OCI-LY7 (cell line): ENCODE measurements around the gene FGF21. TPM values are rescaled to one million over a fixed set of nuclear protein-coding genes. Genes with fewer than 3 reads are reported as not detected.
A peak's percentile ranks its signal among the peaks of the same experiment; 100 is the strongest.

Source experiments
- BruUV-seq: library from RNA; stranded (reverse); fragments of 400-500 nt; replicated peaks from 2 replicates; lab custom pipeline; 2021; lab: Mats Ljungman, UMichigan
- CTCF ChIA-PET: fragments of 300-600 bp; sonication (Branson Sonifier 250); formaldehyde crosslinking; loops from one replicate; lab custom pipeline; 2022; ENCODE audit warnings: antibody characterized with exemption; ENCODE audit not compliant: unreplicated experiment; lab: Charles Lee
- POLR2A ChIA-PET: fragments of 300-600 bp; sonication (Branson Sonifier 250); formaldehyde crosslinking; loops from one replicate; lab custom pipeline; 2022; ENCODE audit warnings: antibody characterized with exemption; lab: Charles Lee
- DNase-seq: peaks from one replicate; pipeline ENCODE4 v3.0.0-alpha.2; 2015; ENCODE audit warnings: low spot score
- H2AFZ ChIP-seq: fragments of 200-600 bp; sonication (generic), shearing (Covaris generic); 2 replicates; pipeline ENCODE4 v1.6.1; 2014; ENCODE audit warnings: mild to moderate bottlenecking, antibody characterized with exemption, low read length, moderate library complexity
- H3K27ac ChIP-seq: fragments of 200-600 bp; sonication (generic); 2 replicates; pipeline ENCODE4 v1.5.1; 2014; ENCODE audit warnings: mixed run types, low read depth, mild to moderate bottlenecking, moderate library complexity, low read length, inconsistent platforms; ENCODE audit not compliant: poor library complexity, severe bottlenecking
- H3K36me3 ChIP-seq: fragments of 200-600 bp; sonication (generic); 2 replicates; pipeline ENCODE4 v1.6.1; 2014; ENCODE audit warnings: mild to moderate bottlenecking, antibody characterized with exemption, low read length, moderate library complexity, mixed read lengths; ENCODE audit not compliant: insufficient read depth
- H3K4me1 ChIP-seq: fragments of 200-600 bp; sonication (generic); 2 replicates; pipeline ENCODE4 v1.5.1; 2014; ENCODE audit warnings: mild to moderate bottlenecking, low read length; ENCODE audit not compliant: insufficient read depth, poor library complexity, severe bottlenecking
- H3K4me2 ChIP-seq: fragments of 200-600 bp; sonication (generic); 2 replicates; pipeline ENCODE4 v1.6.1; 2014; ENCODE audit warnings: mild to moderate bottlenecking, low read length
- H3K4me3 ChIP-seq: fragments of 200-600 bp; sonication (generic); 2 replicates; pipeline ENCODE4 v1.5.1; 2014; ENCODE audit warnings: mild to moderate bottlenecking, low read depth, low read length; ENCODE audit not compliant: poor library complexity, severe bottlenecking
- H3K79me2 ChIP-seq: fragments of 200-600 bp; sonication (generic); 2 replicates; pipeline ENCODE4 v1.6.1; 2016; ENCODE audit warnings: low read depth, mild to moderate bottlenecking, low read length, moderate library complexity, mixed read lengths; ENCODE audit not compliant: insufficient read depth
- H3K9me2 ChIP-seq: fragments of 200-600 bp; sonication (generic); 2 replicates; pipeline ENCODE4 v1.6.1; 2016; ENCODE audit warnings: mild to moderate bottlenecking, low read length, mixed read lengths; ENCODE audit not compliant: insufficient read depth
- H3K9me3 ChIP-seq: fragments of 200-600 bp; sonication (generic); 2 replicates; pipeline ENCODE4 v1.6.1; 2014; ENCODE audit warnings: mild to moderate bottlenecking, mixed run types, low read length, mixed read lengths
- H4K20me1 ChIP-seq: fragments of 200-600 bp; sonication (generic); 2 replicates; pipeline ENCODE4 v1.6.1; 2014; ENCODE audit warnings: mild to moderate bottlenecking, antibody characterized with exemption, low read length, moderate library complexity, mixed read lengths; ENCODE audit not compliant: insufficient read depth
- CTCF ChIP-seq: fragments of 200-600 bp; sonication (generic); conservative IDR thresholded peaks from 2 replicates; pipeline ENCODE4 v1.5.1; 2014; ENCODE audit warnings: mild to moderate bottlenecking, antibody characterized with exemption, low read length, moderate library complexity, mixed read lengths
- EZH2phosphoT487 ChIP-seq: fragments of 200-600 bp; sonication (generic); IDR thresholded peaks from 2 replicates; pipeline ENCODE4 v1.6.1; 2018; ENCODE audit warnings: low read depth, borderline replicate concordance, mild to moderate bottlenecking, mixed run types, antibody characterized with exemption, low read length, moderate library complexity, mixed read lengths
- intact Hi-C: fragments of 100-400 bp; cut with micrococcal nuclease; formaldehyde crosslinking; loops from one replicate; pipeline ENCODE4 v1.10.0; 2022; ENCODE audit not compliant: unreplicated experiment
- total RNA-seq, 2 experiments: library from RNA; depleted of rRNA in 1 of 2; stranded (reverse); fragments of >200 nt in 1 of 2; shearing (Covaris generic) in 1 of 2; gene quantifications; 2 replicates each; pipeline ENCODE4 v1.2.3, GENCODE V29; 2014 to 2022

The FGF21 gene
- total RNA-seq, 2 experiments from 2014 or later = not detected

GRCh38 chr19:48740164-48740972 is 15.0 kb upstream of the FGF21 start, which contains the start of gene RASIP1:
RASIP1 (minus strand) TSS chr19:48740610; CDS start chr19:48740282, 328 bp downstream.
- Histone ChIP-seq H3K9me3 (no peaks in the 10 kb centered on the region), H3K27ac (no peak within 1 kb of the TSS), H3K9me2 (no peaks in the 10 kb centered on the region), H3K36me3 (no peaks in the 10 kb centered on the region), H3K79me2 (no peaks in the 10 kb centered on the region), H3K4me1 (peaks cover 20% of the 10 kb centered on the region), H3K4me3 (no peak within 1 kb of the TSS), H4K20me1 (no peaks in the 10 kb centered on the region), H3K4me2 (no peak within 1 kb of the TSS), H2AFZ (peak within 1 kb of the TSS; percentile 55; the same call in 1 of the 2 replicates)
- POLR2A ChIA-PET = no interaction called here
- DNase-seq = no peak
- TF ChIP-seq CTCF (no peak), EZH2phosphoT487 (no peak)
- intact Hi-C loops = no loop called here
- CTCF ChIA-PET = no interaction called here
- no TSS peak for BruUV-seq

DNA sequence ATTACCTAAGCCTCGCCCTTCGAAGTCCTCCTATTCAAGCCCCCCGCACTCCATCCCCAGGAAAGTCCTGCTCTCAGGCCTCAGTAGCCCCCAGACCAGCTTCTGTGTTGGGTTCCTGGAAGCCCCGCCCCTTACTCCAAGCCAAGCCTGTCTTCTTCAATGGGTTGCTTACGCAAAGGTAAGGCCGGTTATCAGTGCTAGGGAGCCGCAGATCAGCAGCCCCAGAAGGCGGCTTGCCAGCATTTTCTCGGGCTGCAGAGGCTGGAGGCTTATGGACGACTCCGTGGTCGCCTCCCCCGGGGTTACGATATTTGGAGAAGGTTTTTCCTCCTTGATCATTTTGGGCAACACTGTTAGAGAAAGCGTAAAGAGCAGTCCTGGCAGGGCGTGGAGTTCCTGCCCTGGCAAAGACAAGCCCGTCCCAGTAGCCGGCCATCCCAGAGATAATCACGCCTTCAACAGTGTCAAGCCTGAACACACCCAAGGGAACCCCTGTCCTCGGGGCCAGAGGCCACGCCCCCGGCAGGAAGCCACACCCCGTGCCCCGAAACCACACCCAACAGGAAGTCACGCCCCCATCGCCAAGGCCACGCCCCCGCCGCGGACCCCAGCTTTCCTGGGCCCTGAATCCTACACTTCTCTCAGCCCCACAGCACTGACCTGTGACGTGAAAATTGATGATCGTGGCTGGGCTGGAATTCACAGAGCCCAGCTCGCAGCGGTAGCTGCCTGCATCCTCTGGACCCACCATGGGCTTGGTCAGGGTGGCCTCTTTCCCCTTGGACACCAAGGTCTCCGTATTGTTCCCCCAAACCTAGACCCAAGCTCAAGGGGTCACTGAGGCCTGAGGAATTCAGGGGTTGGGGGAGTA is 14.0 kb upstream of the FGF21 start:
- Histone ChIP-seq H3K9me2 (no peaks in the 10 kb centered on the region), H3K4me1 (peaks cover 20% of the 10 kb centered on the region), H4K20me1 (no peaks in the 10 kb centered on the region), H3K27ac (no peak overlapping the region), H3K4me2 (peak overlapping the region; percentile 42), H3K36me3 (no peaks in the 10 kb centered on the region), H3K79me2 (no peaks in the 10 kb centered on the region), H3K4me3 (no peak overlapping the region), H2AFZ (peak overlapping the region; percentile 55; the same call in 1 of the 2 replicates), H3K9me3 (no peaks in the 10 kb centered on the region)
- DNase-seq = peak; percentile 75
- POLR2A ChIA-PET = no interaction called here
- intact Hi-C loops = no loop called here
- TF ChIP-seq EZH2phosphoT487 (no peak), CTCF (no peak)
- BruUV-seq = no TSS peak
- CTCF ChIA-PET = no interaction called here
